PC-9 (cell line): ENCODE data around the gene ZBTB4.

Experiments
- CTCF ChIP-seq: fragments of 200-600 bp; sonication (generic); conservative IDR thresholded peaks from 2 replicates; pipeline ENCODE4 v1.6.1; 2017; ENCODE audit warnings: mixed run types, antibody characterized with exemption, mild to moderate bottlenecking, moderate library complexity
- EZH2 ChIP-seq: fragments of 200-600 bp; sonication (generic); IDR thresholded peaks from 2 replicates; pipeline ENCODE4 v1.8.0; 2017; ENCODE audit warnings: antibody characterized with exemption, low read depth

GRCh38 chr17:7432296-7432695 lies 47.1 kb downstream of the ZBTB4 start:
- TF ChIP-seq CTCF: no peak
- no peak for TF ChIP-seq EZH2
